Breast epithelium (tissue), 4 donors: ENCODE data around the gene YPEL5. TPM values are rescaled to one million over a fixed set of nuclear protein-coding genes. Genes with fewer than 3 reads are reported as not detected.
A peak's percentile ranks its signal among the peaks of the same experiment; 100 is the strongest.
"Not testable (repeated sequence)": the region's sequence is repeated elsewhere in the genome, so short reads cannot be mapped to it uniquely, and the experiment has no call there.

Experiments used
- DNase-seq, 2 donors: peaks; one replicate each; pipeline ENCODE4 v3.0.0-alpha.2; 2019; ENCODE audit warnings: low spot score in 2 of 2
- H3K27ac ChIP-seq, 2 donors: fragments of 200-600 bp; sonication (generic) in 1 of 2; one replicate each; pipeline ENCODE4 v1.5.1; 2016 to 2019; ENCODE audit warnings: mild to moderate bottlenecking in 1 of 2
- H3K27me3 ChIP-seq, 2 donors: fragments of 200-600 bp; sonication (generic) in 1 of 2; one replicate each; pipeline versions ENCODE4 v1.5.1 to v1.6.0; 2017 to 2019; ENCODE audit warnings: control low read depth in 1 of 2, mild to moderate bottlenecking in 1 of 2
- H3K36me3 ChIP-seq: fragments of 200-600 bp; one replicate; pipeline ENCODE4 v1.5.1; 2019
- H3K4me1 ChIP-seq, 2 donors: fragments of 200-600 bp; sonication (generic); one replicate each; pipeline ENCODE4 v1.5.1; 2016 to 2019; ENCODE audit warnings: control low read depth in 1 of 2
- H3K4me3 ChIP-seq, 3 donors: fragments of 200-600 bp; sonication (generic); 1 replicate in 2 of 3; 2 replicates in 1 of 3; pipeline ENCODE4 v1.5.1; 2016 to 2019; ENCODE audit warnings: mild to moderate bottlenecking in 3 of 3, moderate library complexity in 2 of 3
- H3K9me3 ChIP-seq, 2 donors: fragments of 200-600 bp; sonication (generic) in 1 of 2; one replicate each; pipeline ENCODE4 v1.5.1; 2016 to 2019; ENCODE audit warnings: control low read depth in 1 of 2
- POLR2A ChIP-seq: fragments of 450-650 bp; IDR thresholded peaks from one replicate; pipeline ENCODE4 v1.6.1; 2016; ENCODE audit warnings: antibody characterized with exemption, mild to moderate bottlenecking, moderate library complexity
- POLR2AphosphoS5 ChIP-seq, 3 donors: sonication (generic); formaldehyde crosslinking; IDR thresholded peaks; one replicate each; pipeline ENCODE4 v1.6.1; 2017; ENCODE audit warnings: antibody characterized with exemption in 3 of 3
- intact Hi-C: fragments of 100-400 bp; cut with DNase I; formaldehyde crosslinking; loops from one replicate; pipeline ENCODE4 v1.15.1; 2023; ENCODE audit warnings: low total_unique reads
- total RNA-seq, 3 donors: library from RNA; depleted of rRNA; stranded (reverse); fragments of >200 nt; gene quantifications; one replicate each; pipeline ENCODE4 v1.1.0, GENCODE V29; 2016
- TF ChIP-seq, protein P1 (sequence below), 3 donors: fragments of 450-650 bp; IDR thresholded peaks; one replicate each; pipeline ENCODE4 v1.5.1; 2016 to 2017; ENCODE audit warnings: antibody characterized with exemption in 3 of 3, mild to moderate bottlenecking in 3 of 3, moderate library complexity in 3 of 3

The YPEL5 gene
- total RNA-seq, 3 donors from 2014 or later: 90.8 to 161 (median 104) TPM

DNA sequence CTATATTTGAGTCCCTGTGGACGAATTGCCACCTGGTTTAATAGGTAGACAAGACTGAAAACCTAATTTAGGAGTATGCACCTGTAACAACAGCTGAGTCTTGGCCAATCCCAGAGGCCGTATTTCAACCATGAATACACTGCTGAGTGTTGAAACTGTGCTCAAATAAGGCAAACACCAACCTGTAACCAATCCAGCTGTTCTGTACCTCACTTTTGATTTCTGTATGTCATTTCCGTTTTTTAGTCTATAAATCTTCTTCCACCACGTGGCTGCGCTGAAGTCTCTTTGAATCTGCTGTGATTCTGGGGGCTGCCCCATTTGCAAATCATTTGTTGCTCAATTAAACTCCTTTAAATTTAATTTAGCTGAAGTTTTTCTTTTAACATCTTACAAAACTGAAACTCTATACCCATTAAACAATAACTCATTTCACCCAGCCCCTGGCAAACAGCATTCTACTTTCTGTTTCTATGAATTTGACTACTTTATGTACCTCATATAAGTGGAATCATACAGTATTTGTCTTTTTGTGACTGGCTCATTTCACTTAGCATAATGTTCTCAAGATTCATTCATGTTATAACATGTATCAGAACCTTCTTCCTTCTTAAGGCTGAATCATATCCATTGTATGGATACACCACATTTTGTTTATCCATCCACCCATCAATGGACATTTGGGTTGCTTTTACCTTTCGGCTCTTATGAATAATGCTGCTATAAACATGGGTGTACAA is 7.5 kb upstream of the YPEL5 start:
- Histone ChIP-seq H3K27me3 (no peaks in the 10 kb centered on the region), H3K9me3 (no peaks in the 10 kb centered on the region), H3K36me3 (no peaks in the 10 kb centered on the region), H3K4me3 (no peak overlapping the region), H3K27ac (no peak overlapping the region), H3K4me1 (no peaks in the 10 kb centered on the region)
- intact Hi-C loops: no loop called here
- no peak for DNase-seq
- TF ChIP-seq POLR2A (no peak), POLR2AphosphoS5 (IDR thresholded peaks at IDR 0.05) (no peak)
- TF ChIP-seq, protein P1, sequence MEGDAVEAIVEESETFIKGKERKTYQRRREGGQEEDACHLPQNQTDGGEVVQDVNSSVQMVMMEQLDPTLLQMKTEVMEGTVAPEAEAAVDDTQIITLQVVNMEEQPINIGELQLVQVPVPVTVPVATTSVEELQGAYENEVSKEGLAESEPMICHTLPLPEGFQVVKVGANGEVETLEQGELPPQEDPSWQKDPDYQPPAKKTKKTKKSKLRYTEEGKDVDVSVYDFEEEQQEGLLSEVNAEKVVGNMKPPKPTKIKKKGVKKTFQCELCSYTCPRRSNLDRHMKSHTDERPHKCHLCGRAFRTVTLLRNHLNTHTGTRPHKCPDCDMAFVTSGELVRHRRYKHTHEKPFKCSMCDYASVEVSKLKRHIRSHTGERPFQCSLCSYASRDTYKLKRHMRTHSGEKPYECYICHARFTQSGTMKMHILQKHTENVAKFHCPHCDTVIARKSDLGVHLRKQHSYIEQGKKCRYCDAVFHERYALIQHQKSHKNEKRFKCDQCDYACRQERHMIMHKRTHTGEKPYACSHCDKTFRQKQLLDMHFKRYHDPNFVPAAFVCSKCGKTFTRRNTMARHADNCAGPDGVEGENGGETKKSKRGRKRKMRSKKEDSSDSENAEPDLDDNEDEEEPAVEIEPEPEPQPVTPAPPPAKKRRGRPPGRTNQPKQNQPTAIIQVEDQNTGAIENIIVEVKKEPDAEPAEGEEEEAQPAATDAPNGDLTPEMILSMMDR (IDR thresholded peaks at IDR 0.05): no peak

DNA sequence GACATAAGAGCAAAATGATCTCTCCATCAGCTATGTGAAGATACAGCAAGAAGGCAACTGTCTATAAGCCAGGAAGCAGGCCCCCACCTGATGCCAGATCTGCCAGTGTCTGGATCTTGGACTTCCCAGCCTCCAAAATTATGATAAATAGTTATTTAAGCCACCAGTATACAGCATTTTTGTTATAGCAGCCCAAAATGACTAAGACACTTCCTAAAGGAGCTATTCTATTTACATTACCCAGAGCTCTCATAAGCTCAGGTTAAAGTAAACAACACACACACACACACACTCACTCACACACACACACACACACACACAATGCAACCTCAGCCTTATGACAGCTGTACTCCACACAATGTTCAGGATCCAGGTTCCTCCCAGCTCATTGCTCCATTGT is 5.7 kb upstream of the YPEL5 start:
- H3K27me3 ChIP-seq: no peaks in the 10 kb centered on the region
- intact Hi-C loops: no loop called here
- H3K4me1 ChIP-seq: peaks cover 0 to 3% of the 10 kb centered on the region in 2 donors
- H3K36me3 ChIP-seq: no peaks in the 10 kb centered on the region
- H3K27ac ChIP-seq: no peak overlapping the region
- no peak for DNase-seq
- TF ChIP-seq, protein P1 (IDR thresholded peaks at IDR 0.05): no peak
- TF ChIP-seq POLR2A (no peak), POLR2AphosphoS5 (IDR thresholded peaks at IDR 0.05) (no peak)
- H3K9me3 ChIP-seq: no peaks in the 10 kb centered on the region
- no peak overlapping the region for H3K4me3 ChIP-seq

DNA sequence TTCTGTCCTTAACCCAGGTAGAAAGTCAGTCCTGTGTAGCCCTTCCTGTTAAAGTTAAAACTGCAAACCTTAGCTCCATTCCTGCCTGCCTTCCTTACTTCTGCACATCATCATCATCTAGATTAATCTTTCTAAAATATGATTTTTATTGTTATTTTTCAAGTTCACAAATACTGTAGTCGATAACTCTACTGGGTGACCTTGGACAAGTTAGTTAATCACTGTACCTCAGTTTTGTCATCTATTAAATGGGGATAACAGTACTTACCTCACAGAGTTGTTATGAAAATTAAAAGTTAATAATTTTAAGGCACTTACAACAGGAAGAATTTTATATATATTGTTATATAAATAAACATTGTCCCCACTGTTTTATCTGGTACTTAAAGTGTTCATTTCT is 2.5 kb upstream of the YPEL5 start:
- DNase-seq: no peak
- Histone ChIP-seq H3K9me3 (no peaks in the 10 kb centered on the region), H3K27ac (no peak overlapping the region), H3K36me3 (no peaks in the 10 kb centered on the region), H3K4me3 (no peak overlapping the region), H3K4me1 (peaks cover 3 to 12% of the 10 kb centered on the region in 2 donors), H3K27me3 (no peaks in the 10 kb centered on the region)
- intact Hi-C loops: no loop called here
- TF ChIP-seq POLR2A: no peak
- no peak for TF ChIP-seq POLR2AphosphoS5 (IDR thresholded peaks at IDR 0.05)
- TF ChIP-seq, protein P1 (IDR thresholded peaks at IDR 0.05): no peak

DNA sequence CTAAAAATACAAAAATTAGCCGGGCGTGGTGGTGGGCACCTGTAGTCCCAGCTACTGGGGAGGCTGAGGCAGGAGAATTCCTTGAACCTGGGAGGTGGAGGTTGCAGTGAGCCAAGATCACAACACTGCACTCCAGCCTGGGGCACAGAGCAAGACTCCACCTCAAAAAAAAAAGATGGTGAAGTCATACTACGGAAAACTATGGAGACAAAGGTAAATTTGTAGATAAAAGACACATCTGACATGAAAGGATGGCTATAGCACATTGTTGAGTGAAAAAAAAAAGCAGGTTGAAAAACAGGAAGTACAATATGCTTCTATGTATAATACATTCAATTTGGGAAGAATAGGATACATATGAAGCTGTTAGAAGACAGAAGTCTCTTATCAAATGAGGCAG is 1.9 kb upstream of the YPEL5 start:
- H3K27ac ChIP-seq, H3K27me3 ChIP-seq, H3K36me3 ChIP-seq, DNase-seq, H3K4me3 ChIP-seq, intact Hi-C loops, H3K9me3 ChIP-seq: not testable (repeated sequence)
- peaks cover 3 to 18% of the 10 kb centered on the region in 2 donors for H3K4me1 ChIP-seq

DNA sequence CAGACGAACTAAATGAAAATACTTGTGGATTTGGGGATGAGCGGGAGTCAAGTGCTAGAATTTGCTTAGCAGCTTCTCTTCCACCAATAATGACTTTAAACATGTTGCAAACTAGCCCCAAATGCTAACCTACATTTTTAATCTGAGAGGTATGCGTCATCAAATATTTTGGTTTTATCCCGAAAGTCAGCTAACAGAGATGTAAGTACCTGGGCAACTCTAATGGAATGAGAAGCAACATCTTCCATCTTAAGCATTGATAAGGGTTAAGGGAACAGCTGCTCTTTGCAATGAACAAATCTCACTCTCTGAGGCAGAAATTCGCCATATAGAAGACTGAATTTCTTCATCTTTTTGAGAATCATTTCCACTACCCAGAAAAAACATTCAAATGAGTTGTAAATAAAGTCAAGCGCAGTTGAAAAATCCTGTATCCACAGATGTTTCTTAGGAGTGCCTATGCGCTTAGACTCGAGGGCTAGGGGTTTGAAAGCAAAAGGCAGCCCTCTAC is 926 bp upstream of the YPEL5 start:
- Histone ChIP-seq H3K4me3 (peak overlapping the region; percentile 45 to 96 (median 91)), H3K36me3 (no peaks in the 10 kb centered on the region), H3K9me3 (no peaks in the 10 kb centered on the region), H3K4me1 (peaks cover 3 to 22% of the 10 kb centered on the region in 2 donors), H3K27ac (peak overlapping the region; percentile 99 to 100), H3K27me3 (no peaks in the 10 kb centered on the region)
- intact Hi-C loops: no loop called here
- DNase-seq: no peak
- no peak for TF ChIP-seq POLR2AphosphoS5 (IDR thresholded peaks at IDR 0.05)
- TF ChIP-seq, protein P1 (IDR thresholded peaks at IDR 0.05): no peak
- TF ChIP-seq POLR2A: no peak
